ENCODE data around the gene CD244. TPM values are rescaled to one million over a fixed set of nuclear protein-coding genes. Genes with fewer than 3 reads are reported as not detected.

CD244 gene
- total RNA-seq, 2 experiments from 2014 or later, result 2.0 to 2.3 TPM

DNA sequence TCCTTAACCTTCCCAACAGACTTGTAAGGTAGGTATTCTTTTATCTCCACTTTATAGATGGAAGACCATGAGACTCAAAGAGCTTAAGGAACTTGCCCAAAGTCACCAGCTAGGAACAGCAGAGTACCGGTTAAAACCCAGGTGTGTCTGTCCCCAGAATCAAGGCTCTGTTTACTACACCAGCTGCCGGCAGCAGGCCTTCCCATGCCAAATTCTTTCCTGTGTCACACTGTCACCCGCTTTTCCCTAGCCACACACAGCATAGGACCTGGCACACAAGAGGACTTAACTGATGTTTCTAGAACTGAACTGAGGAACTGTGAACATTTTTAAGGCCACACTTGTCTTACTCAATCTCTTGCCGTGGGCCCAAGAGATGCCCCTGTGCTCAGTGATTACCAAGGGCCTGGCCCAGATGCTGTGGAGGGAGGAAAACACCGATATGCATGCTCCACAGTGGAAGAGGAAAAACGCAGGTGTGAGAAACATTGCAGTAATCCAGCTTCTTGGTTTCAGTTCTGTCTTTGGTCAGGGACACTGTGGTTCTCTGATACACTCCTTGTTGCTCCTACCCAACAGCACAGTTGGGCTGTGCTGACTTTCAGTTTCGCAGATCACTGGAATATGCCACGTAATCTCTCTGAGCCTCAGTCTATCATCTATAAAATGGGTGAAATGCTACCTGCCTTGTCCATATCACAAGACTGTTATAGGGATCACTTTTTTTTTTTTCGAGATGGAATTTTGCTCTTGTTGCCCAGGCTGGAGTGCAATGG lies 80.6 kb downstream of the CD244 start:
- no peaks in the 10 kb centered on the region for H3K9me3 Mint-ChIP-seq
- DNase-seq, result peak; percentile 57
- CTCF ChIA-PET, result interaction anchor here (0.5 to 7.4 kb wide), 12 partner anchors 9 to 209 kb away, joined by 3 to 84 read pairs (median 11); partner anchors contain the start of genes ITLN2 and LY9
- peaks cover 9% of the 10 kb centered on the region for H3K27me3 Mint-ChIP-seq
- H3K36me3 Mint-ChIP-seq (ENCODE audit: low read depth), result no peaks in the 10 kb centered on the region
- peak overlapping the region; percentile 50 for H3K4me3 Mint-ChIP-seq
- H3K27ac Mint-ChIP-seq, result peak overlapping the region; percentile 85
- peaks cover 26% of the 10 kb centered on the region for H3K4me1 Mint-ChIP-seq
- POLR2A ChIA-PET, result interaction anchor here (0.7 to 3.9 kb wide), 8 partner anchors 15 to 116 kb away, joined by 3 to 45 read pairs (median 3); partner anchors contain the start of genes LY9 and SLAMF7

DNA sequence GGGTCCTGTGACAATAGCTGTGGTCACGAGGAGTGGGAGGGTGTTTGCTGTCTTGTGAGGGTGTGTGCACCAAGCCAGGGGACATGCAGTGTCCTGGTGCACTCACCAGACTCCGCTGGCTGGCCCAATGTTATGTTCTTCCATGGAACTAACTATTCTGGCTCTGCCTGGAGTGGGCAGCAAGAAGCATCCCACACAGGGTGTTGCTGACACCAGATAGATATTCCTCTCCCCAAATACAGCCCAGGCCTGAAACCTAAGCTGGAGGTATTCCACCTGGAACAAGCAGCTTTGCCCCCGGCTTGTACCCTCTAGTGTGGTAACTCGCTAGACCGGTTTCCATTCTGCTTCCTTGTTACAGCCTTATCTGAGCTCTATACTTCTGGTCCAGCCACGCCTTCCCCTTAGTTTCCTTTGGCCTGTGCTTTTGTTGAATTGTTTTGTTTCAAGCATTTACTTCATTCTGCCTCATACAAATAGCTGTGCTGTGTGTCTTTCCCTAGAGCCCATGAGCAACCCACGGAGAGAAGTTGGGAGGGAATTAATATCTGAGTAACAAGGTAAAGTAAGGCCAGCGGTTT lies 81.4 kb downstream of the CD244 start:
- peaks cover 9% of the 10 kb centered on the region for H3K27me3 Mint-ChIP-seq
- no peaks in the 10 kb centered on the region for H3K9me3 Mint-ChIP-seq
- no peak overlapping the region for H3K4me3 Mint-ChIP-seq
- H3K27ac Mint-ChIP-seq, result peak overlapping the region; percentile 85
- POLR2A ChIA-PET, result interaction anchor here (1.3 to 3.9 kb wide), 5 partner anchors 14 to 65 kb away, joined by 3 to 45 read pairs (median 6); partner anchors contain the start of genes LY9 and SLAMF7
- H3K4me1 Mint-ChIP-seq, result peaks cover 26% of the 10 kb centered on the region
- DNase-seq, result no peak
- CTCF ChIA-PET, result interaction anchor here (0.9 to 7.4 kb wide), 12 partner anchors 8 to 171 kb away, joined by 3 to 84 read pairs (median 11); partner anchors contain the start of genes ITLN2 and LY9
- no peaks in the 10 kb centered on the region for H3K36me3 Mint-ChIP-seq (ENCODE audit: low read depth)

DNA sequence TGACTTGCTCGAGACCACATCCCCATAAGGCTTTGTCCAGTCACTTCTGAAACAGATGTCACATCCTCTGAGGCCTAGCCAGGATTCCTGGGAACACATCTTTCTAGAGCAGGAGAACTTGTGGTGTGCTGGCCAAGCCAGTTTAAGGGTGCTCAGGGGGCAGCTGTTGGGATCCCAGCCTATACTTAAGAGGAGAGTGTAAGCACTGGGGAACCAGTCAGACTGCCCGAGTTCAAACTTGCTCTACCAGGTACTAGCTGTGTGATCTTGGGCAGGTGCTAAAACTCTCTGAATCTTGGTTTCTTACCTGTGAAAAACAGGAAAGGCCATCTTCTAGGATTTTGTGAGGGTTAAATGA lies 82.3 kb downstream of the CD244 start:
- Mint-ChIP-seq H3K36me3 (ENCODE audit: low read depth) (no peaks in the 10 kb centered on the region), H3K27ac (no peak overlapping the region), H3K27me3 (peaks cover 9% of the 10 kb centered on the region), H3K9me3 (no peaks in the 10 kb centered on the region), H3K4me3 (no peak overlapping the region), H3K4me1 (peaks cover 28% of the 10 kb centered on the region)
- no peak for DNase-seq
- ChIA-PET POLR2A (interaction anchor here (1.0 to 3.9 kb wide), 2 partner anchors 12 to 17 kb away, joined by 3 to 45 read pairs; partner anchors contain the start of gene LY9), CTCF (interaction anchor here (0.6 to 7.4 kb wide), 12 partner anchors 12 to 462 kb away, joined by 3 to 84 read pairs (median 10); partner anchors contain the start of genes ITLN2, LY9 and SLAMF7)

Other genes starting within 250 kb of the CD244 start
- gene SLAMF1, start 215.8 kb downstream of the CD244 start, total RNA-seq, result 100 to 1,000 TPM; 106 to 113 TPM
- gene CD48, start 151.1 kb downstream of the CD244 start, total RNA-seq, result 100 to 1,000 TPM; 403 to 404 TPM
- gene SLAMF7, start 123.6 kb downstream of the CD244 start, total RNA-seq, result 10 to 100 TPM; 13.7 to 15.3 TPM
- 10 to 100 TPM; 46.4 to 49.9 TPM for gene LY9, start 66.7 kb downstream of the CD244 start, total RNA-seq
- not detected for gene ITLN1, start 22.3 kb upstream of the CD244 start, total RNA-seq
- gene ITLN2, start 91.9 kb upstream of the CD244 start, total RNA-seq, result not detected
- 10 to 100 TPM; 13.9 to 16.2 TPM for gene F11R, start 158.3 kb upstream of the CD244 start, total RNA-seq
- 10 to 100 TPM; 56.1 to 63.8 TPM for gene TSTD1, start 176.1 kb upstream of the CD244 start, total RNA-seq
- 10 to 100 TPM; 67.4 to 68.0 TPM for gene USF1, start 183.1 kb upstream of the CD244 start, total RNA-seq
- gene ARHGAP30, start 207.0 kb upstream of the CD244 start, total RNA-seq, result 100 to 1,000 TPM; 331 to 339 TPM
- gene NECTIN4, start 226.7 kb upstream of the CD244 start, total RNA-seq, result not detected
- 1 to 10 TPM; 1.2 TPM for gene KLHDC9, start 235.5 kb upstream of the CD244 start, total RNA-seq